22Rv1 (cell line): ENCODE measurements around the gene IKBIP.

Experiments used
- H3K27ac ChIP-seq: fragments of 450-650 bp; 2 replicates; pipeline ENCODE4 v1.5.1; 2017
- ZFX ChIP-seq: fragments of 450-650 bp; IDR thresholded peaks from 2 replicates; pipeline ENCODE4 v1.6.1; 2017; ENCODE audit warnings: antibody characterized with exemption, borderline replicate concordance
- TF ChIP-seq, protein P1 (sequence below): fragments of 450-650 bp; IDR thresholded peaks from 2 replicates; pipeline ENCODE4 v1.5.1; 2017; ENCODE audit warnings: mild to moderate bottlenecking

Gene IKBIP

DNA sequence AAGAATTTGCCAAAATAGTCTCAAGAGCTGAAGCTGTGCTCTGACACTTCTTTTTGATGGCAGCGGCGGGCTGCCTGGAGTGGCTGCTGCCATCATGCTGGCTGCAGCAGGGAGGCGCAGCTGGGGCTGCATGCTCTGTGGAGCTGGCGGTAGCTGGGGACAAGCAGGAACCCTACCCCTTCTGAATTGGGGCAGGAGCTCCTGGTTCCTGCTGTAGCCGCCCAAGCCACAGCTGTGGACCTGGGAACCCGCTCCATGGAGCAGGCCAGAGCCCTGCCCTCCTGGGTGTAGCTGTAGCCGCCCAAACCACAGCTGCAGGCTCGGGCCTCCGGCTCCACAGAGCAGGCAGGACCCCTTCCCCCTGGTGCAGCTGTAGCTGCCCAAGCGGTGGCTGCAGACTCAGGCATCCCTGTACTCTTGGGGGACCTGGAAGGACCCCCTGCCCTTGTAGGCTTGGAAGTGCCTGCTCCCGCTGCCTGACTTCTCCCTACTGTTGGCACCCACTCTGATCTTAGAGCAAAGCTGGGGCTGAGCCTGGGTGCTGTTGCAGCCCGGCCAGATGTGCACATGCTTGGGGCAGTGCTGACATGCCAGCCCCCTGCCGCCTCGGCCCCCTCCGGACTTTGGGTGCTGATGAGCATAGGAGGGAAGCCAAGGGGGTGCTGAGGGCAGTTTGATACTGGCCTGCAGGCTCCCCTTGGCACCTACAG lies 33.8 kb upstream of the IKBIP start:
- TF ChIP-seq, protein P1, sequence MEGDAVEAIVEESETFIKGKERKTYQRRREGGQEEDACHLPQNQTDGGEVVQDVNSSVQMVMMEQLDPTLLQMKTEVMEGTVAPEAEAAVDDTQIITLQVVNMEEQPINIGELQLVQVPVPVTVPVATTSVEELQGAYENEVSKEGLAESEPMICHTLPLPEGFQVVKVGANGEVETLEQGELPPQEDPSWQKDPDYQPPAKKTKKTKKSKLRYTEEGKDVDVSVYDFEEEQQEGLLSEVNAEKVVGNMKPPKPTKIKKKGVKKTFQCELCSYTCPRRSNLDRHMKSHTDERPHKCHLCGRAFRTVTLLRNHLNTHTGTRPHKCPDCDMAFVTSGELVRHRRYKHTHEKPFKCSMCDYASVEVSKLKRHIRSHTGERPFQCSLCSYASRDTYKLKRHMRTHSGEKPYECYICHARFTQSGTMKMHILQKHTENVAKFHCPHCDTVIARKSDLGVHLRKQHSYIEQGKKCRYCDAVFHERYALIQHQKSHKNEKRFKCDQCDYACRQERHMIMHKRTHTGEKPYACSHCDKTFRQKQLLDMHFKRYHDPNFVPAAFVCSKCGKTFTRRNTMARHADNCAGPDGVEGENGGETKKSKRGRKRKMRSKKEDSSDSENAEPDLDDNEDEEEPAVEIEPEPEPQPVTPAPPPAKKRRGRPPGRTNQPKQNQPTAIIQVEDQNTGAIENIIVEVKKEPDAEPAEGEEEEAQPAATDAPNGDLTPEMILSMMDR = no peak
- TF ChIP-seq ZFX = no peak
- H3K27ac ChIP-seq = no peak overlapping the region

- TF ChIP-seq, protein P1 = no peak
- TF ChIP-seq ZFX = no peak
- no peak overlapping the region for H3K27ac ChIP-seq
Measured at GRCh38 chr12:98674841-98675240, 30.3 kb upstream of the IKBIP start.

GRCh38 chr12:98671459-98671858 lies 26.9 kb upstream of the IKBIP start:
- TF ChIP-seq ZFX = no peak
- TF ChIP-seq, protein P1 = no peak

GRCh38 chr12:98669751-98670150 lies 25.2 kb upstream of the IKBIP start:
- no peak for TF ChIP-seq ZFX
- TF ChIP-seq, protein P1 = no peak
- no peak overlapping the region for H3K27ac ChIP-seq

More at GRCh38 chr12:98671459-98671858, 26.9 kb upstream of the IKBIP start:
- no peak overlapping the region for H3K27ac ChIP-seq

GRCh38 chr12:98660521-98660920 lies 15.9 kb upstream of the IKBIP start:
- no peak overlapping the region for H3K27ac ChIP-seq
- no peak for TF ChIP-seq ZFX
- TF ChIP-seq, protein P1 = no peak

GRCh38 chr12:98656289-98657101 lies 11.9 kb upstream of the IKBIP start:
- TF ChIP-seq ZFX = no peak
- TF ChIP-seq, protein P1 = no peak
- no peak overlapping the region for H3K27ac ChIP-seq

DNA sequence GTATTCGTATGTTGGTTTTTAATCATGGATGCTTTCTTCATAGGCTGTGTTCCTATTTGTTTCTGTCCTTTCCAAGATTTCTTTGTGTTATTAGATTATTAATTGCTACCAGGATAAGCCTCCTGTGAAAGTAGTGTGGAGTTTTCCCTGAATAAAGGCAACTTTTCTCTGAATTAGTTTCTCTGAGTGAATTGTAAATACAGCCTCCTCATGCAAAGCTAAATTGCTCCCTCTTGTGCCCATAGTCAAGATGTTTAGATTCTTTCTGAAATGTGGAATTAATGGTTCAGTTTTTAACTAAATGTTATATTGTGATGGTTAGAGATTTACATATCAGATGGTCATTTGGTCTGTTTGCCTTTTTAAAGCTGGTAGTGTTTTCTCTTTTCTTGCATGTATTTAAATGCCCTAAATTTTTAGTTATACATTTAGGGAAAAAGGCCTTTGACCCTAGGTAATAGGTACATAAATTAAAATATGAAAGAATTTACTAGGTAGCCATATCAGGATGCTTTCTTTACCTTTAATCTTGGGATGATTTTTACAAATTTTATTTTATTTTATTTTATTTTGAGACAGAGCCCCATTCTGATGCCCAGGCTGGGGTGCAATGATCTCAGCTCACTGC lies 9.4 kb upstream of the IKBIP start:
- TF ChIP-seq, protein P1 = peak; percentile 81
- no peak for TF ChIP-seq ZFX
- H3K27ac ChIP-seq = no peak overlapping the region
